ENCODE measurements around the gene TXNIP.
A peak's percentile ranks its signal among the peaks of the same experiment; 100 is the strongest.

Gene TXNIP

DNA sequence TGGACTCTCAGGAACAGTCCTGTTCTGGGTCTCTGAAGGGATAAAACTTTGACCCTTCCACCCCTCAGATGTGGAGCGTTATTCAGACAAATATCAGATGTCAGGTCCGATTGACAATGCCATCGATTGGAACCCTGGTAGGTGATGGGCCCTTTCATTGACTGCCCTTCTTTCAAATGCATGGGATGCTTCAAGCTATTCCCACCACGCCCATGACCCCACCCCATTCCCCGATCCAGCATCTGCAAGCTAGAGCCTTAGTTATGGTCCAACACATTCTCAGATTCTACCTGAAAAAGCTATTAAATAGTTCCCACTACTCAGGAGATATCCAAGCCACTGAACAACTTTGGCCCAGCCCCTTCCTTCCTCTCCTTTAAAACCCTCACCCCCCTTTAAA is 19.4 kb downstream of the TXNIP start:
- in situ Hi-C loops (cut with HindIII; ENCODE audit: low pct_ligation_motif_present, low pct_unique_long_range_greater_than_20kb, low sequenced_read_pairs) = no loop called here
- DNase-seq = no peak

DNA sequence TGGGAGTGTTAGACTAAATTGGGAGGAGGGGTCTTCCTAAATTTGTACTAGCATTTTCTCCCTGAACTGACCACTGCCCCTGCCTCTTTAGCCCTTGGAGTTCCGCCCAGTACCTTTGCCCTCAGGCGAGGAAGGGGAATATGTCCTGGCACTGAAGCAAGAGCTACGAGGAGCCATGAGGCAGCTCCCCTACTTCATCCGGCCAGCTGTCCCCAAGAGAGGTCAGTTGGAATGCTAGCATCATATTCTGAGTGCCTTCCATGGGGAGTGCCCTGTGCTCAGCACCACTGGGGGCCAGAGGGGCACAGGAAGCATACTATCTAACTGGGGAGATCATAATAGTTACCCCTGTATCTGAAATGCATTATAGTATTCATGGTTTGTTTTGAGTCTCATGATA is 21.2 kb downstream of the TXNIP start:
- in situ Hi-C loops (cut with HindIII; ENCODE audit: low pct_ligation_motif_present, low pct_unique_long_range_greater_than_20kb, low sequenced_read_pairs) = no loop called here
- DNase-seq = no peak

DNA sequence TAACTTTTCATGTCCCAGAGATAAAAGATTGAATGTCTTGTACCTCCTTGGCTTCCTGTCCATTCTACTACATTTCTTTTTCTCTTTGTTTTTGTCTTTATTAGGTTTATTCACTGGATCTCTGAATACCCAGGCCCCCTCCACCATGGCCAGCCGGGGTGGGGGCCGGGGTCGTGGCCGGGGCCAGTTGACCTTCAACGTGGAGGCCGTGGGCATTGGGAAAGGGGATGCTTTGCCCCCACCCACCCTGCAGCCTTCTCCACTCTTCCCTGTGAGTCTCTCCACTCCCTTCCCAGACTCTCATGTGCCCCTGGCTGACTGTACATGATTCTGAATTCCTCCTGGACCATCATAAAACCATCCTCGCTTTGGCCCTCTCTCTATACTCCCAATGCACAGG is 21.7 kb downstream of the TXNIP start:
- in situ Hi-C loops (cut with HindIII; ENCODE audit: low pct_ligation_motif_present, low pct_unique_long_range_greater_than_20kb, low sequenced_read_pairs) = no loop called here
- DNase-seq = no peak

DNA sequence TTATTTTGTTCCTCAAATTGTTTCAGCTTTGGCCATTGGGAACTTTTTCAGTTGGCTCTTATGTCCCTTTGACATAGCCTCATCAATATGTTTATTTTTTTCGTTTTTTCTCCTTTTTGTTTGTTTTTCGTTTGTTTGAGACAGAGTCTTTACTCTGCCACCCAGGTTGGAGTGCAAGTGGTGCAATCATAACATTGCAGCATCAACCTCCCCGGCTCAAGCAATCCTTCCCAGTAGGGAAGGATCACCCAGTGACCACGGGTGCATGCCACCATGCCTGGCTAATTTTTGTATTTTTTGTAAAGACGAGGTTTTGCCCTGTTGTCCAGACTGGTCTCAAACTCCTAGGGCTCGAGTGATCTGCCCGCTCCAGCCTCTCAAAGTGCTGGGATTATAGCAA is 23.8 kb downstream of the TXNIP start:
- no peak for DNase-seq
- in situ Hi-C loops (cut with HindIII; ENCODE audit: low pct_ligation_motif_present, low pct_unique_long_range_greater_than_20kb, low sequenced_read_pairs) = no loop called here

DNA sequence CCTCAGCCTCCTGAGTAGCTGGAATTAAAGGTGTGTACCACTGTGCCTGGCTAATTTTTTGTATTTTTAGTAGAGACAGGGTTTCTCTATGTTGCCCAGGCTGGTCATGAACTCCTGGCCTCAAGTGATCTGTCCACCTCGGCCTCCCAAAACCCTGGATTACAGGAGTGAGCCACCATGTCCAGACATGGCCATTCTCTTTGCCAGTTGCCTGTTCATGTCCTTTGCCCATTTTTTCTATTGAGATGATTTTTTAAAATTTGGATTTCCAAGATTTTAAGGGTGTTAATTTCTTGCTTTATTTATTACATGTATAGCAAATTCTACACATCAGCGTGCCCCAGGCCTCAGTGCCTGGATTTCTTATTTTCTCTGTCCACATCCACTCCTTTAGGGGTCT is 29.1 kb downstream of the TXNIP start:
- in situ Hi-C loops (cut with HindIII; ENCODE audit: low pct_ligation_motif_present, low pct_unique_long_range_greater_than_20kb, low sequenced_read_pairs) = no loop called here
- DNase-seq = no peak

DNA sequence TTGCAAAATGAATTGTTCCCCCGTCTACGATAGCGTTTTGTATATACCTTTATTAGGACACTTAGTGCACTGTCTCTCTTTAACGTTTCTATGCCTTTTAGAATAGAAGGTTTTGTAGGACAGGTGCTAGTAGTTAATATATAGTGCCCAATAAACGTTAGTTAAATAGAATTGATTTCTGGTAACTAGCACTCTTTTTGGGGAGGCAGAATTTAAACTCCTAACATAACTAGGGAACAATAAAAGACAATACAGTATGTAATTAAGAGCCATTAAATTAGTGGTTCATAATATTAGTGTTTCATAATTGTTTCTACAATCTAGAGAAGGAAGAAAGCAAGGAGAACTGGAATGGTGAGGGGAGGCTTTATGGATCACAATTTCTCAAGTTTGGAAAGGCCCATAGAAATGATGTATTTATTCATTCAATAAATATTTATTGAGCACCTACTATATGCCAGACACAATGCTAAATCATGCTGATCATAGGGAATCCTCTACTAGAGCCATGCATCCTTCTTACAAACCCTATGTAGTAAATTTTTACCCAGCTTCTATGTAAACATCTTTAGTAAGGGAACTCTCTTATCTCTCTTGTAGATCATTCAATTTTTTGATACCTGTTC is 31.1 kb downstream of the TXNIP start:
- in situ Hi-C loops (cut with HindIII; ENCODE audit: low pct_ligation_motif_present, low pct_unique_long_range_greater_than_20kb, low sequenced_read_pairs) = no loop called here
- DNase-seq = no peak

DNA sequence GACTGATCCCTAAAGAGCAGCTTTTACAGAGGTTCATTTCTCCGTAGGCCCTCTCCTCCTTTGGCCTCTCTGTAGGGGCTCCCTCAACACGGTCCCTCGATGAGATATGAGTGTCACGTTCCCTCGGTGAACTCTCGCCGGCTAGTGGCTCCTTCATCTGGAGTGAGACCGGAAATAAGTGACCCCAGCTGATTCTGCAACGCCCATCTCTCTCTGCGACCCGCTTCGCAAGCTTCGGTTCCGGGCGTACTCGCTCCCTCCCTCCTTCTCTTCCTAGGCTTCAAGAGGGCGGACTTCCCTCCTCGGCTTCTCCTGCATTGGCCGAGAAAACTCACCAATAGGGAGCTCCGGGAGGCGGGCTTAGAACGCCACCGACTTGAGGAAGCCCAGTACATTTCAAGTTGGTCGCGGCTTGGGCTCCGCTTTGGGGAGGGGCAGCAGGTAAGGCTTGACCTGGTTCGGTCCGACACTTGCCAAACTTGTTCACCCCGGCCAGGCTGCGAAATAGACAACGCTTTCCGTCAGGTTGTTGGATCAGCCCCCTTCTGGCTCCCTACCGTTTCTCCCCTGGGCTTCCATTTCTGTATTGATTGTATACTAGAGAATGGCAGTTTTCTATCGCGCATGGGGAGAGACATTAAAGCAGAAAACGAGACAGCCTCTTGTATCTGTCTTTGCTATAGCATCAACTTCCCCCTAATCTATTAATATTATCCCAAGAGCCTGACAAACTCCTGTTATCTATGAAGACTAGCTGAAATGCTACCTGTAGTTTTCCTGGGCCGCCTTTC is 31.9 kb downstream of the TXNIP start, which contains the start of the genes ANKRD34A and POLR3GL:
Gene ANKRD34A (minus strand): TSS at position 248 of the 791 bp plus-strand sequence. CDS start 2,816 bp downstream, outside the sequence.
Gene POLR3GL (plus strand): TSS at position 363 of the 791 bp plus-strand sequence. CDS start 10,176 bp downstream, outside the sequence.
- peak; percentile 98 for DNase-seq
- in situ Hi-C loops (cut with HindIII; ENCODE audit: low pct_ligation_motif_present, low pct_unique_long_range_greater_than_20kb, low sequenced_read_pairs) = no loop called here

DNA sequence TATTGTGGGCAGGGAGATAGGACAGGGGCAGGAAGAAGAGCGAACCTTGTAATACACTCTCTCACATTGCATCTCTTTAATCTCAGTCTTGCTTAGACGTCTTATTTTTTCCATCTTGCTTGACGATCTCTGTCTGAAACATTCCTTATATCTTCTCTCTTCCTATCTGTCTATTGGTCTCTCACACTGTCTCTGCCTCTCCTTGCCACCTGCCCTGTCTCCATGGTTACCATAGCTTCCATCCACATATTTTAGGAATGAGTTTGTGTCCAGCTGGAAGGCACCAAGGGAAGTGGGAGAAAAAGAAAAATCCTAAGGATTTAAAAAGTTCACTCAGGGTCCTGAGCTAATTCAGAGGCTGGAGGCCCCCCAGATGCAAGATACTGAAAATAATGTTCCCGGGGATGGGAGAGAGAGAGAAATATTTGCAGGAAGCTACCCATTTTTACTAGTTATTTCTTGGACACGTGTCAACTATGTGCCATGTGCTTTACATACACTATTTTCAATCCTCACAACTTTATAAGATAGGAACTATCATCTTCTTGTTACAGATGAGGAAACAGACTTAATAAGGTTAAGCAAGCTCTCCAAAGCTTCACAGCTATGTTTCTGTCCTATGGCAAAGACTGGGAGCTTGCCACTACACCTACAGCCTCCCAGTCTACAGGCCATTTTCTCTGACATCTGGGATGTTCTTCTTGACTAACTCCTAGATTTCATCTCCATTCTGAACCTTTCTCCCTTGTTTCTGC is 32.9 kb downstream of the TXNIP start:
- DNase-seq = peak; percentile 74
- in situ Hi-C loops (cut with HindIII; ENCODE audit: low pct_ligation_motif_present, low pct_unique_long_range_greater_than_20kb, low sequenced_read_pairs) = no loop called here

DNA sequence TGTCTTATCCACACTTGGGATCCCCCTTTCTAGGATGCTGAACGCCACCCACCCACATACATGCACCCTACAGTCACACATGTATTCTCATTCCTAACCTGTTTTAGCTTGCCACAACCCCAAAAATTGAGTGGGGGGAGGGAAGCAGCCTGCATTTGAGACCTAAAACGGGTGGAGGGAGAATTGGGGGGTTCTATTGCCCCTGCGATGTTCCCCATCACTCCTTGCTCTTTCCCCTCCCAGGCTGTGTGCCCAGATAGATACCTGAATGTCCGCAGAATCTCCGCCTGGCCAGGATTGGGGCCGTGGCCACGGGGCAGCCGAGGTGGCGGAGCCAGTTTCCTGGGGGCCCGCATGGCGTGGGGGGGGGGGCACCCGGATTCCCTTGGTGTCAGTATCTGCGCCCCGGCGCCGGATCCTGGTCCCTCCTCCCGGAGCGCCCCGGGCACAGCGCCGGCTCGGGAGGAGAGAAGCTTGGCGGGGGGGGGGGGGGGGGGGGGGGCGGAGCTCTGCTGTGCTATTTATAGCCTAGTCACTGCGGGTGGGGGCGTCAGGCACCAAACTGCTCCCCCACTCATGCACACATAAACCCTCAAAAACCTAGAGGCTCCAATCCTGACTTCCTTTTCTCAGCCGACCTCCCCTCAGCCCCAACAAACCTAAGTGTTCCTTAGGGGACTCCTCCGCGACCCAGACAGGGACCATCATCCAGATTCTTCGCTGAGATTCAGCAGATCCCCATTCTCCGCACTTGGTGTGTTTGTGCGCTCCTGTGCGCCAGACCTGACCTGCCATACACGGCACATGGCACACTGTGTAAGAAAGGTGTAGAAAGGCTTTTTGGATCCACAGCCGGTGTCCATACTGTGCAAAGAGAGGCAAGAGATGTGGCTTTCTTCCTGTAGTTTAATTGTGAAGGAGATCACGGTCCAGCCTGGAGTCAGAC is 33.9 kb downstream of the TXNIP start:
- in situ Hi-C loops (cut with HindIII; ENCODE audit: low pct_ligation_motif_present, low pct_unique_long_range_greater_than_20kb, low sequenced_read_pairs) = no loop called here
- DNase-seq = peak; percentile 23

DNA sequence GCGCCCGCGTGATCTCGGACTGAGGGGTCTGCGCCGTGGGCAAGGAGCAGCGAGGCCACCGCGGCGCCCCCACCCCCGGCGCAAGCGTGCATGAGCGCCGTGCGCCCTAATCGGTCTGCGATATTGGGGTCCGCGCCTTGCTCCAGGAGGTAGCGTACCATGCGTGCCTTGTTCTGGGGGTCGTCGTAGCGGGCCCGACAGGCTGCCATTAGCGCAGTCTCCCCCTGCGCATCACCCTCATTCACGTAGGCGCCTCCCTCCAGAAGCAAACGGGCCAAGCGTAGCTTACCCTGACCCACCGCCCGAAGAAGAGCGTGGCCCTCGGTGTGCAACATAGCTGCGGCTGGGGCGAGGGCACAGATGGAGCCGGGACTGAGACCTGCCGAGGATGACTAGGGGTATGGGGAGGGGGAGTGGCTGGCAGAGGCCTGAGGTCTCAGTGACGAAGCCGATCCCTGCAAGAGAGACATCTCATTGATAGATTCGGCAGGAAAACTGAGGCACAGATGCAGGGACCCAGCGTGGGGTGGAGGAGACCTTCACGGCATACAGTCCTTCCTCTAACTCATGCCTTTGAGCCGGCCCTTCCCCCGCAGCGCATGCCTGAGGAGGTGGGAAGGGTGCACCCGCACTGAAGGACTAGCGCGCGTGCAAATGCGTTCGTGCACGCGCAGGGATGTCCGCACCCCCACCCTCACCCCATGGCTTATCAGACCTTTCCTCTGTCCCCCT is 34.8 kb downstream of the TXNIP start:
- in situ Hi-C loops (cut with HindIII; ENCODE audit: low pct_ligation_motif_present, low pct_unique_long_range_greater_than_20kb, low sequenced_read_pairs) = no loop called here
- peak; percentile 44 for DNase-seq

DNA sequence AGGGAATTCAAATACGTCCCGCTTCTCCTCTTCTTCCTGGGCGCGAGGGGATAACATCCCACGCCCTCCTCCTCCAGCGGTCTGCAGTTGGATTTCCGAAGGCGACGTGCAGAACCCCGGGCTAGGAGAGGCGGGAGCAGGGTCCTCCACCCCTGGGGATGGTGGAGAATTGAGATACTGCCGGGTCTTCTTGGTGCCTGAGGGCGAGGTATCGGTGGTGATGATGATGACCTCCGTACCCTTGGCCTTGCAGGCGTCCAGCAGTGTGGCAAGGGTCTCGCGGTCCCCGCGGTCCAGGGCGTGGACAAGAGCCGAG is 35.3 kb downstream of the TXNIP start:
- in situ Hi-C loops (cut with HindIII; ENCODE audit: low pct_ligation_motif_present, low pct_unique_long_range_greater_than_20kb, low sequenced_read_pairs) = no loop called here
- no peak for DNase-seq

DNA sequence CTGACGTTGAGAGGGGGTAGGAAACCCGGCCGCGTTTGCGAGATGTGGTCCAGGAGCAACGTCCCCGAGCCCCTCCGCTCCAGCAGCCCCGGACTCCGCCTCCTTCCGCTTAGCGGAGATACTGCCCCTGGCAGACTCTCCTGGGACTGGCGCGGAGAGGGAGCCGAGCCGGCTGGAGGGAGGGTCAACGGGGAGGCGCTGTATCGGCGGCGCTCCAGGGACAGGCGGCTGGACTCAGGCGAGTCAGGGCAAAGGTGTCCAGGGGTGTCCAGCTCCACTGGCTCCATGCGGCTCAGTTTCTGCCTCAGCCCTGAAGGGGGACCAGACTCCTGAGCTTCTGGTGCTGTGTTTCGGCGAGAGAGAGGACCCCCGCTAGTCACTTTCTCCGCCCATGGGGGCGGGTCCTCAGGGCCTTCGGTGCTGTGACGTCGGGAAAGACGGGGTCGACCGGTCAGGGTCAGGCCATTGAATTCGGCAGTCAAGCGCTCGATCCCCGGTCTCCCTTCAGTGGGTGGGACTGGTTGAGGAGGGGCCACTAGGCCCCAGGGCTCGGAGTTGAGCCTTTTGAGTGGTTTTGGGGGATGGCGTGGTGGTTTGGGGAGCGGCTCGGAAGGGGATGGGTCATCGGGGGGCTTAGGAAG is 35.8 kb downstream of the TXNIP start:
- in situ Hi-C loops (cut with HindIII; ENCODE audit: low pct_ligation_motif_present, low pct_unique_long_range_greater_than_20kb, low sequenced_read_pairs) = no loop called here
- DNase-seq = peak; percentile 79

DNA sequence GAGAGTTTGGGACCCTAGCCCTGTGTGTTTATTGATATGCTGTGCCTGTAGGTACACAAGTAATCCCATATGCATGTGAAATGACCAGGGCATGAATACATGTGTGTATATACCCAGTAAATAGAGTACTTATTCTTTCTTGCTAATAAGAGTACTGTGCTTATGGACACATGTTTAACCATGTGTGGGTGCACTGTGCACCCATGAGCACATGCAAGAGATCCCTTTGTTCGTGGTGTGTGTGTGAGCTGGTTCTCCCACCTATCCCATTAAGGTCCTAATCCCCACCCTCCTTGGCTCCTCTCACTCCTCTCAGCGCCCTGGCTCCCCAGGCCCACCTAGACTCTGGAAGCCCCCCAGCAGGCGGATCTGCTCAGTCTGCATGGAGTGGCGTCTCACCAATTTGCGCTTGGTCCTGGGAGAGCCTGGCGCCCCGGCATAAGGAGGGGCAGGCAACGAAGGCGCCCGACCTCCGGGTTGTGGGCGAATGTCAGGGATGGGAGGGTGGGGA is 36.4 kb downstream of the TXNIP start:
- DNase-seq = no peak
- in situ Hi-C loops (cut with HindIII; ENCODE audit: low pct_ligation_motif_present, low pct_unique_long_range_greater_than_20kb, low sequenced_read_pairs) = no loop called here

DNA sequence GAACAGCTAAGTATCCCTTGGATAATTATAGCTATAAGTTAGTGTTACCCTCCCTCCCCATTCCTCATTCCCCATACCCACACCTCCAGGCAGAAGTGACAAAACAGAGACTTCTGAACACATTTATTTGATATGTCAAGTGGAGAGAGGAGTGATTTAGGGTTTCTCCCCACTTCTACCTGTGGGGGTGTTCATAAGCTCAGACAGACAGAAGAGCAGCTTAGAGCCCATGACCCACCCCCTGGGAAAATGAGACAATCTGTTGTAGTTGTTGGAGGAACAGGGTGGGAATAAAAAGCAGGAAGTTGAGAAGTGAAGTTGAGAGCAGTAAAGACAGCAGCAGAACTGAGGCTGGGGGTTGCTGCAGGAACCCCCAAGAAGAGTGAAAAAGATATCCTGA is 37.0 kb downstream of the TXNIP start:
- in situ Hi-C loops (cut with HindIII; ENCODE audit: low pct_ligation_motif_present, low pct_unique_long_range_greater_than_20kb, low sequenced_read_pairs) = no loop called here
- DNase-seq = no peak

DNA sequence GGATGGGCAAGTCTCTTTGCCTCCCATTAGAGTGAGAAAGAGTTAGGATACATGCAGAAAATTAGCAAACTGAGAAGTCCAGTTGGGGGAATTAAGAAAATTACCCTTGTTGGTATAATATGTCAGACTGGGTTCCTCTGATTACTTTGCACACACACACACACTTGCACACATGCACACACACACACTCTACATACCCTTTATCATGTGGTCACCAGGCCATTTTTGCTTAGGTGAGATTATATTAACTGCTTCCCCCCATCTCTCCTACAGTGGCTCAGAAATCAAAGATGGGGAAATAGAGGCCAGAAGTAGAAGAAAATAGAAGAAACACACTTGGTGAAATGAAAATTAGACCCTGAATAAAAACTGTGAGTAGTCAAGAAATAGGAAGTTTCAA is 37.6 kb downstream of the TXNIP start:
- in situ Hi-C loops (cut with HindIII; ENCODE audit: low pct_ligation_motif_present, low pct_unique_long_range_greater_than_20kb, low sequenced_read_pairs) = no loop called here
- DNase-seq = no peak

DNA sequence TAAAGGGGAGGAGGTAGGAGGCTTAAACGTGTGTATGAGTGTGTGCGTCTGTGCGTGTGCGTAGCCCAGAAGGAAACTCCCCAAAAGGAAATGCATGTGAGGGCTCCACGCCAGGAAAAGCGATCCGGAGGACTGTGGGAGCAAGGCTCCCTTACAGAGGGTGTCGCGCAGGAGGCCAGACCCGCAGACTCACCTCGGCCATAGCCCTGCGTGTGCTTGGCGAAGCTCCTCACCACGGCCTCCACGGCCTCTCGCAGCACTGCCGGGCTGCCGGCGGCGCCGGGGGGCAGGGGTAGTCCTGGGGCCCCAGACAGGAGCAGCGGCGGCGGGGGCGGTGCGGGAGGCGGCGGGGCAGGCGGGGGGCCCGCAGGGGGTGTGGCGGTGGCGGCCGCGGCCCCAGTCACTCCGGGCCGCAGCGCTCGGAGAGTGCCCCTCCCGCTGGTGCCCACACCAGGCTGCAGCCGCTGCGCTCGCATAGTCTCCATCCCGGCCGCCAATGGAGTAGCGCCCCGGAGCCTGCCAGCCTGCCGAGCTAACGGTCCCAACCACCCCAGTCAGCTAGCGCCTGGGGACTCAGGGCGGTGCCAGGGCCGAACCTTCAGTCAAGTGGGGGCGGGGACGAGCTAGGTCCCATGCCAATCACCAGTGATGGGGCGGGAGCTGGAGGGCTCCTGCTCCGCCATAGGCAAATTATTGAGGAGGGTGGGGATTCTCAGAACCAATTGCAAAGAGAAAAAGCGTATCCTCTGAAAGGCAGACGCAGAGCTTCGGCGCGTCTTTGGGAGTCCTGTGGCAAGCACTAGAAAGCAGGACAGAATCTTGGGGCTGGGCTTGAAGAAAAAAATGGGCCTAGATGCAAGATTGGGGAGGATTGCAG is 38.7 kb downstream of the TXNIP start, which contains the start of gene LIX1L:
Gene LIX1L (minus strand): TSS at position 575 of the 877 bp plus-strand sequence. CDS start 90 bp downstream, at position 485.
- in situ Hi-C loops (cut with HindIII; ENCODE audit: low pct_ligation_motif_present, low pct_unique_long_range_greater_than_20kb, low sequenced_read_pairs) = no loop called here
- peak; percentile 99 for DNase-seq

Measured in ACHN (cell line).